Smooth muscle cell (in vitro differentiated cells): ENCODE results near the gene FHIT. TPM values are rescaled to one million over a fixed set of nuclear protein-coding genes. Genes with fewer than 3 reads are reported as not detected.
A peak's percentile ranks its signal among the peaks of the same experiment; 100 is the strongest.

Experiments
- DNase-seq: peaks from one replicate; lab custom pipeline; 2025; ENCODE audit not compliant: unreplicated experiment; lab: John Stamatoyannopoulos, UW
- H2AFZ ChIP-seq: fragments of 200-600 bp; sonication (generic); 2 replicates; pipeline ENCODE4 v1.6.0; 2016; ENCODE audit warnings: antibody characterized with exemption, low read depth, mild to moderate bottlenecking
- H3F3A ChIP-seq: fragments of 200-600 bp; sonication (generic); 2 replicates; pipeline ENCODE4 v1.6.0; 2017; ENCODE audit warnings: antibody characterized with exemption, low read depth
- H3K27ac ChIP-seq: fragments of 200-600 bp; sonication (generic); 2 replicates; pipeline ENCODE4 v1.5.1; 2016; ENCODE audit warnings: low read depth, mild to moderate bottlenecking
- H3K27me3 ChIP-seq: fragments of 200-600 bp; sonication (generic); 2 replicates; pipeline ENCODE4 v1.6.1; 2016; ENCODE audit warnings: low read depth, mild to moderate bottlenecking
- H3K36me3 ChIP-seq: fragments of 200-600 bp; sonication (generic); 2 replicates; pipeline ENCODE4 v1.5.1; 2016; ENCODE audit warnings: low read depth
- H3K4me1 ChIP-seq: fragments of 200-600 bp; sonication (generic); 2 replicates; pipeline ENCODE4 v1.5.1; 2016; ENCODE audit warnings: low read depth
- H3K4me2 ChIP-seq: fragments of 200-600 bp; sonication (generic); 2 replicates; pipeline ENCODE4 v1.6.0; 2016; ENCODE audit warnings: mild to moderate bottlenecking
- H3K4me3 ChIP-seq: fragments of 200-600 bp; sonication (generic); 2 replicates; pipeline ENCODE4 v1.5.1; 2016; ENCODE audit warnings: mild to moderate bottlenecking
- H3K79me2 ChIP-seq: fragments of 200-600 bp; sonication (generic); 2 replicates; pipeline ENCODE4 v1.6.0; 2016; ENCODE audit warnings: low read depth, mild to moderate bottlenecking
- H3K9ac ChIP-seq: fragments of 200-600 bp; sonication (generic); 2 replicates; pipeline ENCODE4 v1.6.0; 2016; ENCODE audit warnings: low read depth
- H3K9me3 ChIP-seq: fragments of 200-600 bp; sonication (generic); replicated peaks from 2 replicates; pipeline ENCODE4 v1.5.1; 2016; ENCODE audit warnings: low read depth
- H4K20me1 ChIP-seq: fragments of 200-600 bp; sonication (generic); 2 replicates; pipeline ENCODE4 v1.6.0; 2016; ENCODE audit warnings: low read depth
- WGBS: methylation state at CpG from one replicate; pipeline ENCODE4 v1.1.7; 2016; ENCODE audit warnings: low lambda C conversion rate; 5-methylcytosine and 5-hydroxymethylcytosine counted together
- polyA plus RNA-seq: library from polyadenylated mRNA; unstranded; fragments of >200 nt; fragmentation: Nextera tagmentation; extraction: Ambion mirVana; gene quantifications from 2 replicates; pipeline ENCODE4 v1.2.1, GENCODE V29; 2016
- total RNA-seq: library from RNA; depleted of rRNA; stranded (reverse); fragments of >200 nt; gene quantifications from 2 replicates; pipeline ENCODE4 v1.2.3, GENCODE V29; 2014
- TF ChIP-seq, protein P1 (sequence below): fragments of 200-600 bp; sonication (generic); IDR thresholded peaks from 2 replicates; pipeline ENCODE4 v1.5.1; 2017; ENCODE audit warnings: borderline replicate concordance, mild to moderate bottlenecking, antibody characterized with exemption; ENCODE audit not compliant: insufficient read depth, poor library complexity, severe bottlenecking

The FHIT gene
- total and polyA plus RNA-seq, 2 experiments from 2014 or later: 5.9 to 6.7 TPM

DNA sequence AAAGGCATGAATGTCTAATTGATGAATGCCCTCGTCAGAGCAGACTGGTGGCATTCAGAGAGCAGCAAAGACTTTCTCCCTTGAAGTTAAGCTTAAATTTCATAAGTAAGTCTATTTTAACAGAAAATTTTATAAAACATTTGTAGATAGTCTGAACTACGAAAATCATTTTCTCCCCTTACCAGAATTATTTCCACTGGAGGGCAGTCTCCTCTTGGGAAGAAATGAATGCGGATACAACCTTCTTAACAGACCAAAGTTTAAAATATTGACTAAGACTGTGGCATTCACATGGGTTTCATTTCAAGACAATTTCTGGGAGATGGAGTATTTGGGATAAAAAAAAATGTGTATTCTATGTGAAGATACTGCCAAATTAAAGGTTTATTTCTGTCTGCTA is 669.0 kb downstream of the FHIT start:
- Histone ChIP-seq H3K27me3 (no peaks in the 10 kb centered on the region), H4K20me1 (no peaks in the 10 kb centered on the region), H3K36me3 (no peaks in the 10 kb centered on the region), H3K79me2 (no peaks in the 10 kb centered on the region), H2AFZ (no peak overlapping the region), H3K4me3 (no peak overlapping the region), H3F3A (peaks cover 5% of the 10 kb centered on the region), H3K27ac (no peak overlapping the region), H3K9ac (no peak overlapping the region), H3K9me3 (no peaks in the 10 kb centered on the region), H3K4me1 (peaks cover 5% of the 10 kb centered on the region), H3K4me2 (no peak overlapping the region)
- 73% methylated on average over 3 of the region's 3 CpGs for WGBS
- no peak for DNase-seq
- TF ChIP-seq, protein P1, sequence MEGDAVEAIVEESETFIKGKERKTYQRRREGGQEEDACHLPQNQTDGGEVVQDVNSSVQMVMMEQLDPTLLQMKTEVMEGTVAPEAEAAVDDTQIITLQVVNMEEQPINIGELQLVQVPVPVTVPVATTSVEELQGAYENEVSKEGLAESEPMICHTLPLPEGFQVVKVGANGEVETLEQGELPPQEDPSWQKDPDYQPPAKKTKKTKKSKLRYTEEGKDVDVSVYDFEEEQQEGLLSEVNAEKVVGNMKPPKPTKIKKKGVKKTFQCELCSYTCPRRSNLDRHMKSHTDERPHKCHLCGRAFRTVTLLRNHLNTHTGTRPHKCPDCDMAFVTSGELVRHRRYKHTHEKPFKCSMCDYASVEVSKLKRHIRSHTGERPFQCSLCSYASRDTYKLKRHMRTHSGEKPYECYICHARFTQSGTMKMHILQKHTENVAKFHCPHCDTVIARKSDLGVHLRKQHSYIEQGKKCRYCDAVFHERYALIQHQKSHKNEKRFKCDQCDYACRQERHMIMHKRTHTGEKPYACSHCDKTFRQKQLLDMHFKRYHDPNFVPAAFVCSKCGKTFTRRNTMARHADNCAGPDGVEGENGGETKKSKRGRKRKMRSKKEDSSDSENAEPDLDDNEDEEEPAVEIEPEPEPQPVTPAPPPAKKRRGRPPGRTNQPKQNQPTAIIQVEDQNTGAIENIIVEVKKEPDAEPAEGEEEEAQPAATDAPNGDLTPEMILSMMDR: peak; percentile 39

DNA sequence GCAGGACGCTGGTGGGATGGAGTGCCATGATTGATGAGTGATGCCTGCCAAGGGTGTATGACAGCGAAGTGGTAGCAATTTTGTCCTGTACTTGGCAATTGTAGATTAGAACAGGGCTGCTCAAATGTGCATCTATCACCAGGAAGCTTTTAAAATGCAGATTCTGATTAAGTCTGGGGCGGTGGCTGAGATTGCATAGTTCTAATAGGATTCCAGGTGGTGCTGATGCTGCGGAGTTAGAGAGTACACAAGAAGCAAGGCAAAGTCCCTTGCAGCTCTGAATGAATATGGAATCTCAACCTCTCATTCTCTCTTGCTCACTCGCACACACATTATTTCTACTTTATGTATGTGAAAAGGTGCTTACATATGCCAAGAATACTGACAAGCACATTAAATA is 670.4 kb downstream of the FHIT start:
- Histone ChIP-seq H3K27ac (peak overlapping the region; percentile 95), H3F3A (peaks cover 5% of the 10 kb centered on the region), H3K79me2 (no peaks in the 10 kb centered on the region), H3K4me3 (no peak overlapping the region), H3K9me3 (no peaks in the 10 kb centered on the region), H3K36me3 (no peaks in the 10 kb centered on the region), H4K20me1 (no peaks in the 10 kb centered on the region), H3K27me3 (no peaks in the 10 kb centered on the region), H2AFZ (no peak overlapping the region), H3K4me2 (no peak overlapping the region), H3K4me1 (peaks cover 5% of the 10 kb centered on the region), H3K9ac (peak overlapping the region; percentile 19)
- TF ChIP-seq, protein P1: no peak
- no peak for DNase-seq
- WGBS: 85% methylated on average over 5 of the region's 5 CpGs

DNA sequence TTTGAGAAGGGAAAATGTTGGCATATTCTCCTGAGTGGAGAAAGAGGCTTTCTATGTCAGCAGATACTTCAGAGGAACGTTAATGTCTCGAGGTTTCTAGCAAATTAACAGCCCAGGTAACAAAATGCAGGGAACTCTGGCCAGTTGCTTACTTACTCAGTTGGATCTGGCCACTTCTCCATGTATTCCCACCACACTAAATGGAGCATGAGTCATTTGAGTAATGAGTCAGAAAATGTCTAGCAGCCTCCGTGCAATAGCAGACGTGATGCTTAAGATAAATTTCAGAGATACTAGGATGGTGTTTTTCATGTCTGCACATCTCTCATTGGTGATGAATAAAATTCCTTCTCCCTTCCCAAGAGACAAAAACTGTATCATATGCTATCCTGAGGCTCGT is 671.5 kb downstream of the FHIT start:
- Histone ChIP-seq H3K36me3 (no peaks in the 10 kb centered on the region), H3F3A (peaks cover 5% of the 10 kb centered on the region), H4K20me1 (no peaks in the 10 kb centered on the region), H3K9me3 (no peaks in the 10 kb centered on the region), H3K27ac (peak overlapping the region; percentile 95), H3K9ac (peak overlapping the region; percentile 58), H3K4me3 (no peak overlapping the region), H3K79me2 (no peaks in the 10 kb centered on the region), H3K27me3 (no peaks in the 10 kb centered on the region), H3K4me2 (peak overlapping the region; percentile 64), H3K4me1 (peaks cover 5% of the 10 kb centered on the region), H2AFZ (no peak overlapping the region)
- WGBS: 2% methylated on average over 5 of the region's 5 CpGs
- TF ChIP-seq, protein P1: no peak
- DNase-seq: no peak

DNA sequence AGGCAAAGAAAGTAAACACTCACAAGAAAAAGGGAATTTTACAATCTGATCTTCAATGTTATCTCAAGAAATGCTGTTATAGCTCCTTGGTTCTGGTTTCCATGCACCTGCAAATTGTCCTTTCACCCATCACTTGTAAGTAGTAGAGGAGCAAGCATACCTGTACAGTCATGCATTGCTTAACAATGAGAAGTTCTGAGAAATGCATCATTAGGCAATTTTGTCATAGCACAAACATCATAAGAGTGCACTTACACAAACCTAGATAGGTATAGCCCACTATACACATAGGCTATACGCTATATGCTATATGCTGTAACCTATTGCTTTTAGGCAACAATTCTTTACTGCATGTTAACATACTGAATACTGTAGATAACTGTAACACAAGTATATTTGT is 672.3 kb downstream of the FHIT start:
- Histone ChIP-seq H3K27me3 (no peaks in the 10 kb centered on the region), H3K4me1 (peaks cover 7% of the 10 kb centered on the region), H3K27ac (peak overlapping the region; percentile 95), H3K4me2 (peak overlapping the region; percentile 58), H4K20me1 (no peaks in the 10 kb centered on the region), H3K4me3 (no peak overlapping the region), H3K9ac (peak overlapping the region; percentile 58), H2AFZ (no peak overlapping the region), H3K36me3 (no peaks in the 10 kb centered on the region), H3K9me3 (no peaks in the 10 kb centered on the region), H3K79me2 (no peaks in the 10 kb centered on the region), H3F3A (peaks cover 5% of the 10 kb centered on the region)
- TF ChIP-seq, protein P1: no peak
- 83% methylated on average over 1 of the region's 1 CpG for WGBS
- no peak for DNase-seq
